Neural progenitor cell (in vitro differentiated cells): ENCODE data around the gene CSTF2.
"Not testable (repeated sequence)": the region's sequence is repeated elsewhere in the genome, so short reads cannot be mapped to it uniquely, and the experiment has no call there.

ENCODE experiments used
- EZH2phosphoT487 ChIP-seq: fragments of 200-600 bp; sonication (generic); IDR thresholded peaks from 2 replicates; pipeline ENCODE4 v1.6.1; 2017; ENCODE audit warnings: antibody characterized with exemption
- TF ChIP-seq, protein P1 (sequence below): fragments of 200-600 bp; sonication (generic); IDR thresholded peaks from 2 replicates; pipeline ENCODE4 v1.5.1; 2017; ENCODE audit warnings: antibody characterized with exemption, mild to moderate bottlenecking

DNA sequence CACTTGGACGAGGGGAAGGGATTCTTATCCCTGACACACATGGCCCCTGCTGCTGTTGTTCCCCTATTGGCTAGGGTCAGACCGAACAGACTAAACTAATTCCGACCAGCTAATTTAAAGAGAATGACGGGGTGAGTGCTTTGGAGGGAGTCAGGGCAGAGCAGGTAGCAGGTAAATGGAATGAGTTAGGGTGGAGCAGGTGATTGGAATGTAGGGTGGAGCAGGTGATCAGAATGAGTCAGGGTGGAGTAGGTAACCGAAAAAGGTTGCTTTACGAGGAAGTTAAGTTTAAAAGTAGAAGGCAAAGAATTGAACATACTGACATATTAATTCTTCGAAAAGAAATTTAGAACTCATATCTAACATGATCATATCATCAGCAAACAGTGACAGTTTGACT, 11.9 kb upstream of the CSTF2 start:
- TF ChIP-seq, protein P1, sequence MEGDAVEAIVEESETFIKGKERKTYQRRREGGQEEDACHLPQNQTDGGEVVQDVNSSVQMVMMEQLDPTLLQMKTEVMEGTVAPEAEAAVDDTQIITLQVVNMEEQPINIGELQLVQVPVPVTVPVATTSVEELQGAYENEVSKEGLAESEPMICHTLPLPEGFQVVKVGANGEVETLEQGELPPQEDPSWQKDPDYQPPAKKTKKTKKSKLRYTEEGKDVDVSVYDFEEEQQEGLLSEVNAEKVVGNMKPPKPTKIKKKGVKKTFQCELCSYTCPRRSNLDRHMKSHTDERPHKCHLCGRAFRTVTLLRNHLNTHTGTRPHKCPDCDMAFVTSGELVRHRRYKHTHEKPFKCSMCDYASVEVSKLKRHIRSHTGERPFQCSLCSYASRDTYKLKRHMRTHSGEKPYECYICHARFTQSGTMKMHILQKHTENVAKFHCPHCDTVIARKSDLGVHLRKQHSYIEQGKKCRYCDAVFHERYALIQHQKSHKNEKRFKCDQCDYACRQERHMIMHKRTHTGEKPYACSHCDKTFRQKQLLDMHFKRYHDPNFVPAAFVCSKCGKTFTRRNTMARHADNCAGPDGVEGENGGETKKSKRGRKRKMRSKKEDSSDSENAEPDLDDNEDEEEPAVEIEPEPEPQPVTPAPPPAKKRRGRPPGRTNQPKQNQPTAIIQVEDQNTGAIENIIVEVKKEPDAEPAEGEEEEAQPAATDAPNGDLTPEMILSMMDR, result not testable (repeated sequence)
- not testable (repeated sequence) for TF ChIP-seq EZH2phosphoT487
